MM.1S (cell line): Measurements from ENCODE around the gene RNF182.

ENCODE experiments used
- DNase-seq: peaks from one replicate; pipeline ENCODE4 v3.0.0-alpha.2; 2015
- H2AFZ ChIP-seq: fragments of 300-600 bp; sonication (generic); 2 replicates; pipeline ENCODE4 v1.6.0; 2016; ENCODE audit warnings: antibody characterized with exemption, low read length
- H3F3A ChIP-seq: fragments of 300-600 bp; sonication (generic); 2 replicates; pipeline ENCODE4 v1.6.1; 2016; ENCODE audit warnings: mild to moderate bottlenecking, antibody characterized with exemption, low read length, moderate library complexity, mixed read lengths; ENCODE audit not compliant: insufficient read depth
- H3K27ac ChIP-seq: fragments of 300-600 bp; sonication (generic); 2 replicates; pipeline ENCODE4 v1.5.1; 2016; ENCODE audit warnings: mild to moderate bottlenecking, low read length
- H3K27me3 ChIP-seq: fragments of 300-600 bp; sonication (generic); replicated peaks from 2 replicates; pipeline ENCODE4 v1.6.0; 2016; ENCODE audit warnings: low read length; ENCODE audit not compliant: insufficient read depth
- H3K36me3 ChIP-seq: fragments of 300-600 bp; sonication (generic); replicated peaks from 2 replicates; pipeline ENCODE4 v1.6.1; 2016; ENCODE audit warnings: mild to moderate bottlenecking, low read length, mixed read lengths; ENCODE audit not compliant: insufficient read depth
- H3K4me1 ChIP-seq: fragments of 300-600 bp; sonication (generic); 2 replicates; pipeline ENCODE4 v1.6.1; 2016; ENCODE audit warnings: low read length, mixed read lengths
- H3K4me2 ChIP-seq: fragments of 300-600 bp; sonication (generic); 2 replicates; pipeline ENCODE4 v1.6.0; 2016; ENCODE audit warnings: low read depth, low read length
- H3K4me3 ChIP-seq: fragments of 300-600 bp; sonication (generic); 2 replicates; pipeline ENCODE4 v1.5.1; 2016; ENCODE audit warnings: low read length, mixed read lengths
- H3K79me2 ChIP-seq: fragments of 300-600 bp; sonication (generic); 2 replicates; pipeline ENCODE4 v1.6.1; 2016; ENCODE audit warnings: mixed run types, low read length, mixed read lengths
- H3K9ac ChIP-seq: fragments of 300-600 bp; sonication (generic); 2 replicates; pipeline ENCODE4 v1.6.1; 2016; ENCODE audit warnings: low read length, mixed read lengths
- H3K9me2 ChIP-seq: fragments of 300-600 bp; sonication (generic); replicated peaks from 2 replicates; pipeline ENCODE4 v1.6.1; 2016; ENCODE audit warnings: mild to moderate bottlenecking, low read length, mixed read lengths; ENCODE audit not compliant: insufficient read depth
- H3K9me3 ChIP-seq: fragments of 300-600 bp; sonication (generic); replicated peaks from 2 replicates; pipeline ENCODE4 v1.6.1; 2016; ENCODE audit warnings: mild to moderate bottlenecking, low read length, mixed read lengths; ENCODE audit not compliant: insufficient read depth
- H4K20me1 ChIP-seq: fragments of 300-600 bp; sonication (generic); 2 replicates; pipeline ENCODE4 v1.6.1; 2016; ENCODE audit warnings: mild to moderate bottlenecking, low read length, moderate library complexity, mixed read lengths; ENCODE audit not compliant: insufficient read depth
- CTCF ChIP-seq: fragments of 300-600 bp; sonication (generic); IDR thresholded peaks from 2 replicates; pipeline ENCODE4 v1.5.1; 2016; ENCODE audit warnings: antibody characterized with exemption, low read length, mixed read lengths
- EZH2 ChIP-seq: fragments of 300-600 bp; sonication (generic); optimal IDR thresholded peaks from 2 replicates; pipeline ENCODE3; 2017; ENCODE audit warnings: low read depth, mild to moderate bottlenecking, antibody characterized with exemption, low read length, mixed read lengths
- EZH2phosphoT487 ChIP-seq: fragments of 300-600 bp; sonication (generic); IDR thresholded peaks from 2 replicates; pipeline ENCODE4 v1.6.1; 2018; ENCODE audit warnings: antibody characterized with exemption, low read length

RNF182 gene

GRCh38 chr6:13980534-13980933 lies 55.8 kb downstream of the RNF182 start:
- no peak overlapping the region for H2AFZ ChIP-seq
- H3K9me2 ChIP-seq = no peaks in the 10 kb centered on the region
- no peak overlapping the region for H3K9ac ChIP-seq
- no peak for DNase-seq
- H4K20me1 ChIP-seq = no peaks in the 10 kb centered on the region
- no peaks in the 10 kb centered on the region for H3K27me3 ChIP-seq
- no peaks in the 10 kb centered on the region for H3K9me3 ChIP-seq
- H3K4me3 ChIP-seq = no peak overlapping the region
- no peaks in the 10 kb centered on the region for H3F3A ChIP-seq
- no peaks in the 10 kb centered on the region for H3K79me2 ChIP-seq
- no peak overlapping the region for H3K27ac ChIP-seq
- H3K36me3 ChIP-seq = no peaks in the 10 kb centered on the region
- no peaks in the 10 kb centered on the region for H3K4me1 ChIP-seq
- no peak for TF ChIP-seq CTCF
- TF ChIP-seq EZH2phosphoT487 = no peak
- TF ChIP-seq EZH2 = no peak
- no peak overlapping the region for H3K4me2 ChIP-seq

- no peak for TF ChIP-seq EZH2
- no peak for TF ChIP-seq EZH2phosphoT487
- TF ChIP-seq CTCF = no peak
- Histone ChIP-seq H3K4me3 (no peak overlapping the region), H3K9me2 (no peaks in the 10 kb centered on the region), H3K27ac (no peak overlapping the region), H3K9ac (no peak overlapping the region), H3K36me3 (no peaks in the 10 kb centered on the region), H3K9me3 (no peaks in the 10 kb centered on the region), H3K27me3 (no peaks in the 10 kb centered on the region), H4K20me1 (no peaks in the 10 kb centered on the region), H3F3A (no peaks in the 10 kb centered on the region), H3K4me2 (no peak overlapping the region), H3K79me2 (no peaks in the 10 kb centered on the region), H2AFZ (no peak overlapping the region), H3K4me1 (no peaks in the 10 kb centered on the region)
- no peak for DNase-seq
These were observed 61.0 kb downstream of the RNF182 start for GRCh38 chr6:13985663-13986325.

GRCh38 chr6:13986700-13987399 lies 62.1 kb downstream of the RNF182 start:
- Histone ChIP-seq H3K79me2 (no peaks in the 10 kb centered on the region), H3K9me2 (no peaks in the 10 kb centered on the region), H3K27ac (no peak overlapping the region), H3K4me2 (no peak overlapping the region), H3K36me3 (no peaks in the 10 kb centered on the region), H3K9ac (no peak overlapping the region), H3F3A (no peaks in the 10 kb centered on the region), H2AFZ (no peak overlapping the region), H3K9me3 (no peaks in the 10 kb centered on the region), H4K20me1 (no peaks in the 10 kb centered on the region), H3K4me3 (no peak overlapping the region), H3K4me1 (no peaks in the 10 kb centered on the region), H3K27me3 (no peaks in the 10 kb centered on the region)
- DNase-seq = no peak
- no peak for TF ChIP-seq CTCF
- TF ChIP-seq EZH2phosphoT487 = no peak
- no peak for TF ChIP-seq EZH2
